GM18868 (cell line): ENCODE measurements around the gene ATG7.
"Not testable (repeated sequence)": the region's sequence is repeated elsewhere in the genome, so short reads cannot be mapped to it uniquely, and the experiment has no call there.

Source experiments
- ATAC-seq: cut with Tn5 transposase; IDR thresholded peaks from one replicate; pipeline ENCODE4 v1.9.1; 2021; ENCODE audit warnings: mild to moderate bottlenecking, moderate library complexity; ENCODE audit not compliant: unreplicated experiment

The ATG7 gene

GRCh38 chr3:11498646-11499045, 226.4 kb downstream of the ATG7 start:
- ATAC-seq = no peak

- ATAC-seq = no peak
Measured at GRCh38 chr3:11499144-11499543, 226.9 kb downstream of the ATG7 start.

- not testable (repeated sequence) for ATAC-seq
Measured at GRCh38 chr3:11502413-11502812, 230.2 kb downstream of the ATG7 start.

GRCh38 chr3:11507719-11508118, 235.5 kb downstream of the ATG7 start:
- no peak for ATAC-seq

- ATAC-seq = no peak
Measured at GRCh38 chr3:11508346-11509172, 236.4 kb downstream of the ATG7 start.

- ATAC-seq = no peak
Measured at GRCh38 chr3:11509173-11510000, 237.2 kb downstream of the ATG7 start.

- ATAC-seq = no peak
Measured at GRCh38 chr3:11510001-11510340, 237.8 kb downstream of the ATG7 start.

- no peak for ATAC-seq
Measured at GRCh38 chr3:11510356-11510755, 238.2 kb downstream of the ATG7 start.

- ATAC-seq = not testable (repeated sequence)
Measured at GRCh38 chr3:11511606-11512005, 239.4 kb downstream of the ATG7 start.

GRCh38 chr3:11513125-11513816, 241.1 kb downstream of the ATG7 start:
- not testable (repeated sequence) for ATAC-seq

- ATAC-seq = no peak
Measured at GRCh38 chr3:11513817-11514135, 241.6 kb downstream of the ATG7 start.

GRCh38 chr3:11514191-11514821, 242.1 kb downstream of the ATG7 start:
- ATAC-seq = no peak

GRCh38 chr3:11517601-11518000, 245.4 kb downstream of the ATG7 start:
- ATAC-seq = no peak

- no peak for ATAC-seq
Measured at GRCh38 chr3:11521167-11521566, 249.0 kb downstream of the ATG7 start.

GRCh38 chr3:11522398-11522715, 250.2 kb downstream of the ATG7 start:
- no peak for ATAC-seq

GRCh38 chr3:11522953-11523571, 250.9 kb downstream of the ATG7 start:
- no peak for ATAC-seq

- no peak for ATAC-seq
Measured at GRCh38 chr3:11523572-11524101, 251.4 kb downstream of the ATG7 start.

- not testable (repeated sequence) for ATAC-seq
Measured at GRCh38 chr3:11526121-11526520, 253.9 kb downstream of the ATG7 start.

- no peak for ATAC-seq
Measured at GRCh38 chr3:11529281-11529680, 257.1 kb downstream of the ATG7 start.

- ATAC-seq = no peak
Measured at GRCh38 chr3:11530153-11530721, 258.0 kb downstream of the ATG7 start.
